ENCODE results near the gene ISG20. TPM values are rescaled to one million over a fixed set of nuclear protein-coding genes. Genes with fewer than 3 reads are reported as not detected.

ISG20 gene
- total and polyA plus RNA-seq, 2 donors: 75.1 to 272 TPM

- 93% methylated on average over 1 of the region's 1 CpG for WGBS
- H3K27me3 ChIP-seq (ENCODE audit: control insufficient read depth in 2 of 2, insufficient read depth in 1 of 2, low read length in 1 of 2): peaks cover 61 to 88% of the 10 kb centered on the region in 2 donors
Observed at GRCh38 chr15:88607951-88608350, 30.9 kb upstream of the ISG20 start.

GRCh38 chr15:88608607-88609181 lies 30.1 kb upstream of the ISG20 start:
- peaks cover 57 to 88% of the 10 kb centered on the region in 2 donors for H3K27me3 ChIP-seq (ENCODE audit: control insufficient read depth in 2 of 2, insufficient read depth in 1 of 2, low read length in 1 of 2)
- 54% methylated on average over 4 of the region's 4 CpGs for WGBS

More at GRCh38 chr15:88607951-88608350, 30.9 kb upstream of the ISG20 start:
- no peaks in the 10 kb centered on the region for H3K9me3 ChIP-seq (ENCODE audit: control insufficient read depth in 2 of 2, insufficient read depth in 1 of 2, low read length in 1 of 2)
- H3K4me1 ChIP-seq (ENCODE audit: control insufficient read depth in 2 of 2, insufficient read depth in 2 of 2, low read length in 2 of 2): no peaks in the 10 kb centered on the region
- H3K27ac ChIP-seq (ENCODE audit: low read depth in 1 of 2, low read length in 1 of 2): no peak overlapping the region
- H3K4me3 ChIP-seq (ENCODE audit: low read length in 2 of 2): no peak overlapping the region
- H3K36me3 ChIP-seq (ENCODE audit: control insufficient read depth in 2 of 2, insufficient read depth in 2 of 2, low read length in 1 of 2): no peaks in the 10 kb centered on the region
- no peak for DNase-seq (ENCODE audit: low read depth in 6 of 9, low spot score in 9 of 9)

DNA sequence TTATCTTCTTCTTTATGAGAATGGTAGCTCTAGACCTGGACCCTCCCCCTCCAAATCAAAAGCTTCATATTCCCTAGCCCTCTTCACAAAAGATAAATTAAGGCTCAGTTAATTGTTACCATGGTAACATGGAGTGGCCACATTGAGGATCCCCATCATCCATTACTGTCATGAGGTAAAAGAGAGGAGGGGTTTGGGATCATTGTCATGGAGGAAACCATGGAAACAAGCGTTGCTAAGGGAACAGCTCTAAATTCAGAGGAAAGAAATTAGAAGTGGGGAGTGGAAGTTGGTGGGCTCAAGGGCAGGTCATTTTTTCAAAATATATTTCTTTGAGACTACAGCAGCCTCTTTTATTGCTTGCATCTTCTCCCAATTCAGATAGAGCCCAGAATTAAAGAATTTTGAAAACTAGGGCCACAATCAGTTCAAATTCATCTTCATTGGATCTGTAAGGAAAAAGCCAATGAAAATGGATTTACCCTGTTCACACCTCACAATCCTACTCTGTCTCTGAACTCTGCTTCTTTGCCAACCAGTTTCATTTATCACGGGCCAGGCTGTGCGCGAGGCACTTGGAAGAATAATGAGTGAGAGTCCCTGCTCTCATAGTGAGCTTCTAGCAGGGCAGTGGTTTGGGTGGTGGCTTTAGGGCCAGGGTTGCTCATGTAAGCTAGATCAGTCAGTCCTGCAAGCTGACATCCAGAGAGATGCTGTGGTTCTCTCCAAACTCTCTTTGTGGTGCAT lies 29.3 kb upstream of the ISG20 start:
- H3K36me3 ChIP-seq (ENCODE audit: control insufficient read depth in 2 of 2, insufficient read depth in 2 of 2, low read length in 1 of 2): no peaks in the 10 kb centered on the region
- peaks cover 49 to 86% of the 10 kb centered on the region in 2 donors for H3K27me3 ChIP-seq (ENCODE audit: control insufficient read depth in 2 of 2, insufficient read depth in 1 of 2, low read length in 1 of 2)

More at GRCh38 chr15:88608607-88609181, 30.1 kb upstream of the ISG20 start:
- no peaks in the 10 kb centered on the region for H3K4me1 ChIP-seq (ENCODE audit: control insufficient read depth in 2 of 2, insufficient read depth in 2 of 2, low read length in 2 of 2)
- no peaks in the 10 kb centered on the region for H3K36me3 ChIP-seq (ENCODE audit: control insufficient read depth in 2 of 2, insufficient read depth in 2 of 2, low read length in 1 of 2)
- no peaks in the 10 kb centered on the region for H3K9me3 ChIP-seq (ENCODE audit: control insufficient read depth in 2 of 2, insufficient read depth in 1 of 2, low read length in 1 of 2)
- H3K4me3 ChIP-seq (ENCODE audit: low read length in 2 of 2): no peak overlapping the region
- no peak overlapping the region for H3K27ac ChIP-seq (ENCODE audit: low read depth in 1 of 2, low read length in 1 of 2)
- no peak for DNase-seq (ENCODE audit: low read depth in 6 of 9, low spot score in 9 of 9)

GRCh38 chr15:88610701-88611231 lies 28.1 kb upstream of the ISG20 start:
- peaks cover 0 to 1% of the 10 kb centered on the region in 2 donors for H3K9me3 ChIP-seq (ENCODE audit: control insufficient read depth in 2 of 2, insufficient read depth in 1 of 2, low read length in 1 of 2)
- H3K27me3 ChIP-seq (ENCODE audit: control insufficient read depth in 2 of 2, insufficient read depth in 1 of 2, low read length in 1 of 2): peaks cover 40 to 86% of the 10 kb centered on the region in 2 donors
- H3K27ac ChIP-seq (ENCODE audit: low read depth in 1 of 2, low read length in 1 of 2): no peak overlapping the region
- no peak overlapping the region for H3K4me3 ChIP-seq (ENCODE audit: low read length in 2 of 2)
- H3K36me3 ChIP-seq (ENCODE audit: control insufficient read depth in 2 of 2, insufficient read depth in 2 of 2, low read length in 1 of 2): no peaks in the 10 kb centered on the region
- 23% methylated on average over 4 of the region's 4 CpGs for WGBS
- DNase-seq (ENCODE audit: low read depth in 6 of 9, low spot score in 9 of 9): no peak
- no peaks in the 10 kb centered on the region for H3K4me1 ChIP-seq (ENCODE audit: control insufficient read depth in 2 of 2, insufficient read depth in 2 of 2, low read length in 2 of 2)

More for the DNA sequence above, 29.3 kb upstream of the ISG20 start:
- WGBS: 94% methylated on average over 4 of the region's 4 CpGs
- H3K27ac ChIP-seq (ENCODE audit: low read depth in 1 of 2, low read length in 1 of 2): no peak overlapping the region
- no peaks in the 10 kb centered on the region for H3K4me1 ChIP-seq (ENCODE audit: control insufficient read depth in 2 of 2, insufficient read depth in 2 of 2, low read length in 2 of 2)
- H3K9me3 ChIP-seq (ENCODE audit: control insufficient read depth in 2 of 2, insufficient read depth in 1 of 2, low read length in 1 of 2): no peaks in the 10 kb centered on the region
- no peak overlapping the region for H3K4me3 ChIP-seq (ENCODE audit: low read length in 2 of 2)
- DNase-seq (ENCODE audit: low read depth in 6 of 9, low spot score in 9 of 9): no peak

DNA sequence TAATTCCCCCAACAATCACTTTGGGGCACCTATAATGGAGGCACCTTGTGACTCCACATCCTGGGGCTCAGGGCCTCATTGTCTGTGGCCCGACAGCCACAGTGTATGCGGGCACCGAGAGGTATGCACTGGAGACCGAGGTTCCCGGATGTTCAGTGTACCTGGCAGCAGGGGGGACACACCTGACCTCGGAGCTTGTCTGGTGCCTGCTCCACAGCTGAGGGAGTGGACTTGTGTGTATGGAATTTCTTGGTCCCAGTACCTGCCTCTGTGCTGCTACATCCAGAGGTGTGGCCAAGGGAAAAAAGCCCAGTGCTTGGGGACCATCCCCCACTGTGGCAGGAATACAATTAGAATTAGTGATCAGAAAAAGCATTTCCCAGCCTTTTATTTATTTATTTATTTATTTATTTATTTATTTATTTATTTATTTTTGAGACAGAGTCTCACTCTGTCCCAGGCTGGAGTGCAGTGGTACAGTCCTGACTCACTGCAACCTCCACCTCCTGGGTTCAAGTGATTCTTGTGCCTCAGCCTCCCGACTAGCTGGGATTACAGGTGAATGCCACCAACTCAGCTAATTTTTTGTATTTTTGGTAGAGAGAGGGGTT lies 26.5 kb upstream of the ISG20 start:
- H3K4me3 ChIP-seq (ENCODE audit: low read length in 2 of 2): no peak overlapping the region
- H3K36me3 ChIP-seq (ENCODE audit: control insufficient read depth in 2 of 2, insufficient read depth in 2 of 2, low read length in 1 of 2): no peaks in the 10 kb centered on the region
- WGBS: 90% methylated on average over 7 of the region's 7 CpGs
- no peak for DNase-seq (ENCODE audit: low read depth in 6 of 9, low spot score in 9 of 9)
- H3K4me1 ChIP-seq (ENCODE audit: control insufficient read depth in 2 of 2, insufficient read depth in 2 of 2, low read length in 2 of 2): no peaks in the 10 kb centered on the region
- no peak overlapping the region for H3K27ac ChIP-seq (ENCODE audit: low read depth in 1 of 2, low read length in 1 of 2)
- H3K9me3 ChIP-seq (ENCODE audit: control insufficient read depth in 2 of 2, insufficient read depth in 1 of 2, low read length in 1 of 2): peaks cover 0 to 1% of the 10 kb centered on the region in 2 donors
- H3K27me3 ChIP-seq (ENCODE audit: control insufficient read depth in 2 of 2, insufficient read depth in 1 of 2, low read length in 1 of 2): peaks cover 26 to 71% of the 10 kb centered on the region in 2 donors

GRCh38 chr15:88613074-88613944 lies 25.5 kb upstream of the ISG20 start:
- no peaks in the 10 kb centered on the region for H3K36me3 ChIP-seq (ENCODE audit: control insufficient read depth in 2 of 2, insufficient read depth in 2 of 2, low read length in 1 of 2)
- WGBS: 89% methylated on average over 7 of the region's 7 CpGs
- DNase-seq (ENCODE audit: low read depth in 6 of 9, low spot score in 9 of 9): no peak
- H3K4me1 ChIP-seq (ENCODE audit: control insufficient read depth in 2 of 2, insufficient read depth in 2 of 2, low read length in 2 of 2): no peaks in the 10 kb centered on the region
- no peak overlapping the region for H3K27ac ChIP-seq (ENCODE audit: low read depth in 1 of 2, low read length in 1 of 2)
- H3K4me3 ChIP-seq (ENCODE audit: low read length in 2 of 2): no peak overlapping the region
- H3K27me3 ChIP-seq (ENCODE audit: control insufficient read depth in 2 of 2, insufficient read depth in 1 of 2, low read length in 1 of 2): peaks cover 19 to 64% of the 10 kb centered on the region in 2 donors
- peaks cover 0 to 1% of the 10 kb centered on the region in 2 donors for H3K9me3 ChIP-seq (ENCODE audit: control insufficient read depth in 2 of 2, insufficient read depth in 1 of 2, low read length in 1 of 2)

DNA sequence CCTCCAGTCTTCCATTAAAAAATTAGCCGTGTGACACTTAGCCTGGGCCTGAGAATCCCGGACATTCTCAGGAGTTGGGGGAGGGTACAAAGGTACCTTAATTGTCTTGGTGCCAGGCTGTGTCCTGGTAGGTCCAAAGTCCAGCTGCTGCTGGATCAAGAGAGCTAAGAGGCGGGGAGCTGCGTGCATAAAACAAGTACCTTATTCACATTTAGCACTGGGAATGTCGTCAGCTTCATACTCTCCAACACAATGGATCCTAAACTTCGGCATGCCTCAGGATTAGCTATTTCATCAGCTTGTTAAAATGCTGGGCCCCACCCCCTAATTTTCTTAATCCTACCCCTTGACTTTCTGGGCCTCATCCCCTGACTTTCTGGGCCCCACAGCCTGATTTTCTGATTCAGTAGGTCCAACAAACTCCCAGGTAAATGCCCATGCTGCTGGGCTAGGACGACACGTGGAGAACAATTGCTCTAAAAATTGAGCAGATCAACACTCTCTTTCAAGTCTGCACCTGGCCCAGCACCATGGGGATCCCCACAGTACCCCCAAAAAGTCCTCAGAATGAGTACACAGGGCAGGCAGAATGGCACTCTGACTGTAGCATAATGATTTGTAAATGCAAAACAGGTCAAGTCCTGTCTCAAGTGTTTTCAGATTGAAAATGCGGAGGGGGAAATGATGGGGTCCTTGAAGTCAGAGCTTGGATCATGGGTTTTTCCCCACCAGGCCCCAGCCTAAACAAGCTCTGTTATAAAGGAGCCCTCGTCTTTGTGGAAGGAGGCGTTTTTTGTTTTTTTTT lies 23.3 kb upstream of the ISG20 start:
- no peak for DNase-seq (ENCODE audit: low read depth in 6 of 9, low spot score in 9 of 9)
- H3K27ac ChIP-seq (ENCODE audit: low read depth in 1 of 2, low read length in 1 of 2): no peak overlapping the region
- no peaks in the 10 kb centered on the region for H3K36me3 ChIP-seq (ENCODE audit: control insufficient read depth in 2 of 2, insufficient read depth in 2 of 2, low read length in 1 of 2)
- 92% methylated on average over 11 of the region's 11 CpGs for WGBS
- H3K4me3 ChIP-seq (ENCODE audit: low read length in 2 of 2): no peak overlapping the region
- H3K4me1 ChIP-seq (ENCODE audit: control insufficient read depth in 2 of 2, insufficient read depth in 2 of 2, low read length in 2 of 2): no peaks in the 10 kb centered on the region
- H3K27me3 ChIP-seq (ENCODE audit: control insufficient read depth in 2 of 2, insufficient read depth in 1 of 2, low read length in 1 of 2): peaks cover 11 to 48% of the 10 kb centered on the region in 2 donors
- peaks cover 0 to 1% of the 10 kb centered on the region in 2 donors for H3K9me3 ChIP-seq (ENCODE audit: control insufficient read depth in 2 of 2, insufficient read depth in 1 of 2, low read length in 1 of 2)

DNA sequence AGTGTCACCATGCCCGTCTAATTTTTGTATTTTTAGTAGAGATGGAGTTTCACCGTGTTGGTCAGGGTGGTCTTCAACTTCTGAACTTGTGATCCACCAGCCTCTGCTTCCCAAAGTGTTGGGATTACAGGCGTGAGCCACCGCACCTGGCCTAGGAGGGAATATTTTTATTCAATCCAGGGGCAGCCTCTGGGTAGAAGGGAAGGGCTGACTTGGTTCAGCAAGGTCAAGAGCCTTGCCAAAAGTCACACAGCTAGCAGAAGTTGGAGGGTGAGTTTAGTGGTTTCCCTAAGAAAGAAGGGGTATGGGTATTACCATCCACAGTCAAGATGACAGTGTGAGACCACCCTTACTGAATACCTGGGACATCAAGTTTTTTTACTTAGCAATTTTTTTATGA lies 22.6 kb upstream of the ISG20 start:
- WGBS: 90% methylated on average over 4 of the region's 4 CpGs
- DNase-seq (ENCODE audit: low read depth in 6 of 9, low spot score in 9 of 9): no peak
- peaks cover 0 to 1% of the 10 kb centered on the region in 2 donors for H3K9me3 ChIP-seq (ENCODE audit: control insufficient read depth in 2 of 2, insufficient read depth in 1 of 2, low read length in 1 of 2)
- peaks cover 4% of the 10 kb centered on the region in 2 donors for H3K4me1 ChIP-seq (ENCODE audit: control insufficient read depth in 2 of 2, insufficient read depth in 2 of 2, low read length in 2 of 2)
- H3K4me3 ChIP-seq (ENCODE audit: low read length in 2 of 2): no peak overlapping the region
- no peaks in the 10 kb centered on the region for H3K36me3 ChIP-seq (ENCODE audit: control insufficient read depth in 2 of 2, insufficient read depth in 2 of 2, low read length in 1 of 2)
- no peak overlapping the region for H3K27ac ChIP-seq (ENCODE audit: low read depth in 1 of 2, low read length in 1 of 2)
- H3K27me3 ChIP-seq (ENCODE audit: control insufficient read depth in 2 of 2, insufficient read depth in 1 of 2, low read length in 1 of 2): peaks cover 11 to 42% of the 10 kb centered on the region in 2 donors

Data from thymus (tissue), 11 donors.